Neural cell (in vitro differentiated cells): ENCODE results near the gene SLC4A5.

Experiments
- EP300 ChIP-seq: fragments of 450-650 bp; conservative IDR thresholded peaks from 2 replicates; pipeline ENCODE4 v1.6.1; 2014; ENCODE audit warnings: antibody characterized with exemption, mild to moderate bottlenecking, moderate library complexity; ENCODE audit not compliant: poor library complexity, severe bottlenecking
- EZH2 ChIP-seq: fragments of 200-600, 300-800 bp; shearing (Covaris generic), sonication (generic); IDR thresholded peaks from 2 replicates; pipeline ENCODE4 v1.6.1; 2014; ENCODE audit warnings: antibody characterized with exemption, low read length, borderline replicate concordance, mild to moderate bottlenecking; ENCODE audit not compliant: insufficient read depth, poor library complexity, severe bottlenecking
- MXI1 ChIP-seq: fragments of 450-650 bp; conservative IDR thresholded peaks from 2 replicates; pipeline ENCODE4 v1.6.1; 2014; ENCODE audit warnings: antibody characterized with exemption, mild to moderate bottlenecking; ENCODE audit not compliant: poor library complexity, severe bottlenecking
- POLR2AphosphoS5 ChIP-seq: IDR thresholded peaks from 2 replicates; pipeline ENCODE4 v1.6.1; 2012
- SMC3 ChIP-seq: fragments of 450-650 bp; conservative IDR thresholded peaks from 2 replicates; pipeline ENCODE4 v1.6.1; 2014; ENCODE audit warnings: antibody characterized with exemption, mild to moderate bottlenecking, moderate library complexity; ENCODE audit not compliant: poor library complexity
- TF ChIP-seq, protein P1 (sequence below): fragments of 450-650 bp; IDR thresholded peaks from 2 replicates; pipeline ENCODE4 v1.5.1; 2014; ENCODE audit warnings: antibody characterized with exemption, mild to moderate bottlenecking, moderate library complexity; ENCODE audit not compliant: poor library complexity, severe bottlenecking

DNA sequence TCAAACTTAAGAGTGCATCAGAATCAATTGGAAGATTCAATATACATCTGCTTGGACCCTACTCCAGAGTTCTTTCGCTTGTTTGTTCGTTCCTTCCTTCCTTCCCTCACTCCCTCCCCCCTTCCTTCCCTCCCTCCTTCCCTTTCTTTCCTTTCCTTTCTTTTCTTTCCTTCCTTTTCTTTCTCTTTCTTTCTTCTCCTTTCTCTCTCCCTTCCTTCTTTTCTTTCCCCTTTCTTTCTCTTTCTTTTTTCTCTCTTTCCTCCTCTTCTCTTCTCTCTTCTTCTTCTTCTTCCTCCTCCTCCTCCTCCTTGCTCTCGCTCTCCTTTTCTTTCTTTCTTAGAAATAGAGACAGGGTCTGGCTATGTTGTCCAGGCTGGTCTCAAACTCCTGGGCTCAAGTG lies 98.9 kb downstream of the SLC4A5 start:
- TF ChIP-seq, protein P1, sequence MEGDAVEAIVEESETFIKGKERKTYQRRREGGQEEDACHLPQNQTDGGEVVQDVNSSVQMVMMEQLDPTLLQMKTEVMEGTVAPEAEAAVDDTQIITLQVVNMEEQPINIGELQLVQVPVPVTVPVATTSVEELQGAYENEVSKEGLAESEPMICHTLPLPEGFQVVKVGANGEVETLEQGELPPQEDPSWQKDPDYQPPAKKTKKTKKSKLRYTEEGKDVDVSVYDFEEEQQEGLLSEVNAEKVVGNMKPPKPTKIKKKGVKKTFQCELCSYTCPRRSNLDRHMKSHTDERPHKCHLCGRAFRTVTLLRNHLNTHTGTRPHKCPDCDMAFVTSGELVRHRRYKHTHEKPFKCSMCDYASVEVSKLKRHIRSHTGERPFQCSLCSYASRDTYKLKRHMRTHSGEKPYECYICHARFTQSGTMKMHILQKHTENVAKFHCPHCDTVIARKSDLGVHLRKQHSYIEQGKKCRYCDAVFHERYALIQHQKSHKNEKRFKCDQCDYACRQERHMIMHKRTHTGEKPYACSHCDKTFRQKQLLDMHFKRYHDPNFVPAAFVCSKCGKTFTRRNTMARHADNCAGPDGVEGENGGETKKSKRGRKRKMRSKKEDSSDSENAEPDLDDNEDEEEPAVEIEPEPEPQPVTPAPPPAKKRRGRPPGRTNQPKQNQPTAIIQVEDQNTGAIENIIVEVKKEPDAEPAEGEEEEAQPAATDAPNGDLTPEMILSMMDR: no peak
- TF ChIP-seq EP300: no peak
- TF ChIP-seq POLR2AphosphoS5: no peak
- TF ChIP-seq MXI1: no peak
- TF ChIP-seq EZH2: no peak
- no peak for TF ChIP-seq SMC3
